NCI-H1092 treated with DMSO at 0.1 percent for 48 hours (cell line): Measurements from ENCODE around the gene PARP12.
A peak's percentile ranks its signal among the peaks of the same experiment; 100 is the strongest.
"Not testable (repeated sequence)": the region's sequence is repeated elsewhere in the genome, so short reads cannot be mapped to it uniquely, and the experiment has no call there.

ENCODE experiments used
- DNase-seq: peaks from one replicate; lab custom pipeline; 2025; lab: John Stamatoyannopoulos, UW

PARP12 gene, protein sequence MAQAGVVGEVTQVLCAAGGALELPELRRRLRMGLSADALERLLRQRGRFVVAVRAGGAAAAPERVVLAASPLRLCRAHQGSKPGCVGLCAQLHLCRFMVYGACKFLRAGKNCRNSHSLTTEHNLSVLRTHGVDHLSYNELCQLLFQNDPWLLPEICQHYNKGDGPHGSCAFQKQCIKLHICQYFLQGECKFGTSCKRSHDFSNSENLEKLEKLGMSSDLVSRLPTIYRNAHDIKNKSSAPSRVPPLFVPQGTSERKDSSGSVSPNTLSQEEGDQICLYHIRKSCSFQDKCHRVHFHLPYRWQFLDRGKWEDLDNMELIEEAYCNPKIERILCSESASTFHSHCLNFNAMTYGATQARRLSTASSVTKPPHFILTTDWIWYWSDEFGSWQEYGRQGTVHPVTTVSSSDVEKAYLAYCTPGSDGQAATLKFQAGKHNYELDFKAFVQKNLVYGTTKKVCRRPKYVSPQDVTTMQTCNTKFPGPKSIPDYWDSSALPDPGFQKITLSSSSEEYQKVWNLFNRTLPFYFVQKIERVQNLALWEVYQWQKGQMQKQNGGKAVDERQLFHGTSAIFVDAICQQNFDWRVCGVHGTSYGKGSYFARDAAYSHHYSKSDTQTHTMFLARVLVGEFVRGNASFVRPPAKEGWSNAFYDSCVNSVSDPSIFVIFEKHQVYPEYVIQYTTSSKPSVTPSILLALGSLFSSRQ

DNA sequence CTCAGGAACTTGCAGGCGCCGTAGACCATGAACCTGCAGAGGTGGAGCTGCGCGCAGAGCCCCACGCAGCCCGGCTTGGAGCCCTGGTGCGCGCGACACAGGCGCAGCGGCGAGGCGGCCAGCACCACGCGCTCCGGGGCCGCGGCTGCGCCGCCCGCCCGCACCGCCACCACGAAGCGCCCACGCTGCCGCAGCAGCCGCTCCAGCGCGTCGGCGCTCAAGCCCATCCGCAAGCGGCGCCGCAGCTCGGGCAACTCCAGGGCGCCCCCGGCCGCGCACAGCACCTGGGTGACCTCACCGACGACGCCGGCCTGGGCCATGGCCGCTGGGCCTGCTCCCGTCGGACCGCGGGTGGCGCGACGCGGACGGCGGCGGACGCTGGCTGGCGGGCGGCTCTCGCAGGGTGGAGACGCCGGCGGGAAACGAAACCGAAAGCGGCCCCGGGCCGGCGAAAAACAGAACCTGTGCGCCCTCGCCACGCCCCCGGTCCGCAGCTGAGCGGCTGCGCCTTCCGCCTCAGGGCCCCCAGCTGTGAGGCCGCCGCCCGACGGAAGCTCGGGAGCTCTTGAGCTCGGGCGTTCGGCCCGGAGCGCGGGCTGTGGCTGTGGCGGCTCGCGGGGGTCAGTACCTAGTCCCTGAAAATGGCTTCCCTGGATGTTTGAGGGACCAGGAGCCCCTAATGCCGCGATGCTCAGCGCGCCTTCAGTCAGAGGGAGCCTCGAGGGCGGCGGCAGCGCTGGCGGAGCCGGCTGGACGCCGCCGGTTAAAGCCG is at the start of gene PARP12:
Gene PARP12, minus strand, starts transcription at position 424 of the 772 bp plus-strand sequence. Its CDS starts 104 bp downstream, at position 320.
- peak; percentile 81 for DNase-seq

DNA sequence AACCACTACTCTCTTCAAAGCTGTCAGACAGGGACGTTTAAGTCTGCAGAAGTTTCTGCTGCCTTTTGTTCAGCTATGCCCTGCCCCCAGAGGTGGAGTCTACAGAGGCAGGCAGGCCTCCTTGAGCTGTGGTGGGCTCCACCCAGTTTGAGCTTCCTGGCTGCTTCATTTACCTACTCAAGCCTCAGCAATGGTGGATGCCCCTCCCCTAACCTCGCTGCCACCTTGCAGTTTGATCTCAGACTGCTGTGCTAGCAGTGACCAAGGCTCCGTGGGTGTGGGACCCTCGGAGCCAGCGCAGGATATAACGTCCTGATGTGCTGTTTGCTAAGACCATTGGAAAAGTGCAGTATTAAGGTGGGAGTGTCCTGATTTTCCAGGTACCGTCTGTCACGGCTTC is 46.0 kb upstream of the PARP12 start:
- not testable (repeated sequence) for DNase-seq

DNA sequence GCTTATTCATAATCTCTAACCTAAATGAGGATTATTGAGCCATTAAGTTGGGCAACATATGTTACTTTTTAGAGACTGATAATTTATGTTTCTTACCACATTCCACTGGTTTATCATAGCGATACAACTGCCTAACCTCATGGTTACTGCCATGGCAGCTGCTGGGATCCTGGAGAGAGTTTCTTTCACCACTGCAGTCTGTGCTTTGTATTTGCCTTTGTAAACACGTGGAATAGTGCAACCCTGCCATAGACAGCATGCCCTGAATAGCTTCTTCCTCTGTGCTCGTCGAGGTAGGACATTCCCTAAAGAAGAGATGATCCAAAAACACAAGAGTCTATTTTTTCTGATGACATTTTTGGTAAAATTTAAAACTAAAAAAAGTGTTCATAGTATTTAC is 33.7 kb upstream of the PARP12 start:
- DNase-seq = no peak

DNA sequence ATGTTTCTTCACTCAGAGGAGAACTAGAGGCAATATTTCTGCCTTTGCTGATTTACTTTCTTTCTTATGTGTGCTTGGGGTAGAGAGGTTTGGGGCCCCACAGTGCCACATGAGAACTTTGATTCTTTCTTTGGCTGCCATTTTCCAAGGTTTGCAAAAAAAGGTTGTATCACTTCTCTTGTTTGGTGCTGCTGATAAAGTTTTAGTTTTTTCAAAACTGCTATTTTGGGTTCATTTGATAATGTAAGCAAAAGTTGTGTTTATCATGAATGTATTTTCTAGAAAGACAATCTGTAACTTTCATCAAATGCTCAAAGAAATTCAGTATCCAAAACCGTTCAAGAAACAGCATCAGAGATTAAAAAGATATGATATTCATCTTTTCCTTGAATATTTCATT is 30.6 kb upstream of the PARP12 start:
- no peak for DNase-seq

DNA sequence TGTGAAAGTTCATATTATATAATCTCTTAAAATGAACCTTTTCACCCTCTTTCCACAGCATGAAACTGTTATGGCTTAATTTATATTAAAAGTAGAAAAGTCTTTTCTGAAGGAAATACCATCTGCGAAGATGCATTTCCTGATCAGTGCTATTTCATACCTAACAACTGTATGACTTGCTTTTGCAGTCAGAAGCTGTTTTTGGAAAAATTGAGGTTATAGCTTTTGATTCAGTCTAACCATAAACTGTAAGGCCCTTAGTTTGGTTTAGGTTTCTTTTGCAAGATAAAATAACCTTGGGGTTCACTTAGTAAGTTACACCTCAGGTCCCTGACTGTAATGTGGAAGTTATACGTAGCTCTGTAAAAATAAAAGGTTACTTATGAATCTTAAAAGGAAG is 22.7 kb upstream of the PARP12 start:
- no peak for DNase-seq

DNA sequence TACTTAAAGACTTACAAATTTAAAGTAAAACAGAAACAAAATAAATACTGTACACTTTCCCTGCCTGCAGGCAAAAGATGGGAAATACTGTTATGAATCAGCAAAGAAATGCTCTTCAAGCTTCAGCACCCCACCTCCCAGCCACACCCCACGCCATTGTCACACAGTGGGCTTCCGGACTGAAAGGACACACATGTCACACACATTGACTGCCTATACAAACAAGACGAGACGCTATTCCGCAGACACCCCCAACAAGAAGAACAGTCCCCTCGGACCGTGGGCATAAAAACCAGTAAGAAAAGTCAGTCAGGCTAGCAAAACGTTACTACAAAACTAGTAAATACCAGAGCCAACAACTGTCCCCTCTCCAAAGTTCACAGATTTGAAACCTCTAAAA is 22.2 kb upstream of the PARP12 start:
- DNase-seq = no peak

DNA sequence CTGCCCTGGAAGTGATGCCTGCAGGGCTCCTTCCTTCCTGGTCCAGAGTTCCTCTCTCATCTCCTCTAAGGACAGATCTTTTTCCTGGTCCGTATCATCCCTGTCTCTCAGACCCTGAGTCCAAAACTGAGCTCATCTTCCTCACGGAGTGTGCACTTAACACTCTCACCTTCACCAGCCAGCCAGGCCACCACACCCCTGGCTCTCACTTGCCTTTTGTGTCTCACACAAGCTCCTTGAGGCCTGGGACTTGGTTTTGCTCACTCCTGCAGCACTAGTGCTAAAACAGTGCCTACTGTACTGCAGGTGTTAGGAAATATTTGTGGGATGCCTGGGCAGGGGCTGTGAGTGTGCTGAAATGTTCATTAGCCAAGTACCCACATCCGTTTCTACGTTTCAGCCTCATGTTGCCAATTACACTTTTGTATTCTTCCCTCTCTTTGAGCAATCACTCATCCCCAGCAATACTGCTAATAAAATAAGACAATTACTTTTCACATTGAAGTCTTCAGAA is 21.4 kb upstream of the PARP12 start:
- DNase-seq = no peak

DNA sequence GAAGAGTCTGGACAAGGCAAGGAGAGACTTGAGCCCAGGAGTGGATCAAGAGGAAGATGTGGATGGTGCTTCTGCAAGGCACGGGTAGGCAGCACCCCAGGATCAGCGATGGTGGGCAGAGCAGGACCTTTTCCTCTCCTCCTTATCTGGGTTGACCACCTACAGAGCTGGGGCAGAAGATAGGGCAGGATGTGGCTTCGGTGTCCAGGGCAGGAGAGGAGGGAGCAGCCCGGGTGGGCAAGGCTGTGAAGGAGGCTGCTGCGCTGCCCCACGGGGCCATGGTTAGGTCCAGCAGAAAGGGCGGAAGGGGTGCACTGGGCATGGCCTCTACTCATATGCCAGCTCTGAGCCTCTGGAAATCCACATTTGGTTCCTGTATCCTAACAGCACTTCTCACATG is 20.0 kb upstream of the PARP12 start:
- DNase-seq = no peak

DNA sequence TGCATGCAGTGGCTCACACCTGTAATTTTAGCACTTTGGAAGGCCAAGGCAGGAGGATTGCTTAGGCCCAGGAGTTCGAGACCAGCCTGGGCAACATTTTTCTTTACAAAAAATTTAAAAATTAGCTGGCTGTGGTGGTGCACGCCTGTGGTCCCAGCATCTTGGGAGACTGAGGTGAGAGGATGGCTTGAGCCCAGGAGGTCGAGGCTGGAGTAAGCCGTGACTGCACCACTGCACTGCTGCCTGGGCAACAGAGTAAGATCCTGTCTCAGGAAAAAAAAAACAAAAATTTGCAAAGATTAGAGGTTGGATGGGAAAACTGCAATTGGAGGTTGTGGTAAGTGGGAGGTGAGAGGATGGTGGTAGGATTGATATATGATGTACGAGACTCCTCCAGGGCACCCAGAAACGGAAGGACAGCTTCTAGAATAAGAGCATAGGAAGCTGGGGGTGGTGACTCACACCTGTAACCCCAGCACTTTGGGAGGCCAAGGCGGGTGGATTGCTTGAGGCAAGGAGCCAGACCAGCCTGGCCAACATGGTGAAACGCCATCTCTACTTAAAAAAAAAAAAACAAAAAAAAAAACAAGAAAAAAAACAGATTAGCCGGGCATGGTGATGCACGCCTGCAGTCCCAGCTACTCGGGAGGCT is 19.1 kb upstream of the PARP12 start:
- DNase-seq = no peak

DNA sequence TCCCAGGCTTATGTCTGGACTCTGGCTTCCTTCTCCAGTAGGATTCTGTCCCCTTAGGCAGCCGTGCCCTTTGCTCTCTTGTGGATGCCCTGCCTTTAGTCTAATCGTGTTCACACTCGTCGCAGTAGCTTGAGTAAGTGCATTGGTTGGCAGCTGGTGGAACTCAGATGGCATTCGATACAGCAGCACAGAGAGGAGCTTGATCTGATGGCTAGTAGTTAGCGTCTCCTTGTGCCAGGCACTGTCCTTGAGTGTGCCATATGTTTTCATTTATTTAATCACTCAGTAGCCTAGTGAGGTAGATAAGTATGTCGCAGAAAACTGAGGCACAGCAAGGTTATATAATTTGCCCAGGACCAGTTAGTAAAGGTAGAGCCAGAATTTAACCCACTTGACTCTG is 18.2 kb upstream of the PARP12 start:
- DNase-seq = peak; percentile 13

DNA sequence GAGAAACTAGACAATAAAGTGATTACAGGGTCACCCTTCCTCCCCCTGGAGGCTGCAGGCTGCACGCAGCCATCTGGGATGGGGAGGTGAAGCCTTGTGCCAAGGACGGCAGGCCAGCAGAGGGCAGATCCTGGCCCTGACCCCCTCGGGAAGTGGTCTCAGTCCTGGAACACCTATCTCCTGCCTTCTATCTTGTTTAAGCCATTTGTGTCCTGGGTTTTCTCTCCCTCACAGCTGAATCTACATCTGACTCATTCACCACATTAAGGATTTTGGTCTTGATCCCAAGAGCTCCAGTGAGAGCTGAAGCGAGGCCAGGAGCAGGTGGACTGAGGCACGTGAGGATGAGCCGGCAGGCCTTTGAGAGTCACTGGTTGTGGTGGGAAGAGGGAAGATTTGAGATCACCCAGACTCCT is 16.4 kb upstream of the PARP12 start:
- no peak for DNase-seq

DNA sequence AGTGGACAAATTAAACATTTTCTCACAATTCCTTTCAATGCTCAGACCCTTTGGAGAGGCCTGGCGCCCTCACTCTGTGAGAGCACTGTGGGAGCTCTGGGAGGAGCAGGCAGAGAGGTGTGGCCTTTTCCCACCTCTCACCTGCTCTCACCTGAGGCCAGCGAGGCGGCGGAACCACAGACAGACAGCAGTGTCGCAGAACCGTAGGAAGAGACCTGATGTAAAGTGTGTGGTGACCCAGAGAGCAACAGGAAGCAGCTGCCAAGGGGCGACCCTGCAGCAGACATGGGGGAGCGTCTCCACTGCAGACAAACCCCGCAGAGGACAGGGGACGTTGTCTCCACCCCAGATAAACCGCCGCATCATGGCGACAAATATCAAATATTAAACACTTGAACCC is 15.6 kb upstream of the PARP12 start:
- no peak for DNase-seq

DNA sequence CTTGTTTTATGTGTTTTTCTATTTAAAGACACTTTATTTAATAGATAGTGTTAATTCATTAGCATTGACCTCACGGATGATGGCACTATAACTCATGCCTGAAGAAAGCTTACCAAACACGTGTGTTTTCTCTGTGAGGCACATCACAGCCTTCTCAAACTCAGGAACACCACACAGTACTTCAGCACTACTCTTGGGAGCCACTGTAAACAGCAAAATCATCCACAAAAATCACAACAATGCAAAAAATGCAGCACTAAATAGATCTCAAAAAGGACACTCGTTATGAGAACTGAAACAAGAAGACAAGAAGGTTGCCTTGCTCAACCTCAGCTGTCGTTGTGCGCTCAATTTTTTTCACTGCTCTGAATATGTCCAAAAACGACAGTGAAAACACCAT is 12.0 kb upstream of the PARP12 start:
- no peak for DNase-seq

DNA sequence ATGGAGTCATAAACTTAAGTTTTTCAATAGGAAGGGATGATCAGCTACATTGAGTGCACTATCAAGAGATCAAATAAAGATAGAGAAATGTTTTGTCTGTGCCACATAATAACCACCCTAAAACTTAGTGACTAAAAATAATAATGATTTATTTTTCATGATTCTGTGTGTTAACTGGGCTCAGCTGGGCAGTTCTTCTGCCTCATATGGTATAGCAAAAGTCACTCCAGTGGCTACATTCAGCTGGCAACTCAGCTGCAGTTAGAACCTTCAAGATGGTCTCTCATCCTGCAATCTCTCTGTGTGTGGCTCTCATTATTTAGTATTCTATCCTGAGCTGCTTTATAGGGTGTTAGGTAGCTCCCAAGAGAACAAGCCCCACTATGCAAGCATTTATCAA is 7.8 kb upstream of the PARP12 start:
- DNase-seq = no peak

DNA sequence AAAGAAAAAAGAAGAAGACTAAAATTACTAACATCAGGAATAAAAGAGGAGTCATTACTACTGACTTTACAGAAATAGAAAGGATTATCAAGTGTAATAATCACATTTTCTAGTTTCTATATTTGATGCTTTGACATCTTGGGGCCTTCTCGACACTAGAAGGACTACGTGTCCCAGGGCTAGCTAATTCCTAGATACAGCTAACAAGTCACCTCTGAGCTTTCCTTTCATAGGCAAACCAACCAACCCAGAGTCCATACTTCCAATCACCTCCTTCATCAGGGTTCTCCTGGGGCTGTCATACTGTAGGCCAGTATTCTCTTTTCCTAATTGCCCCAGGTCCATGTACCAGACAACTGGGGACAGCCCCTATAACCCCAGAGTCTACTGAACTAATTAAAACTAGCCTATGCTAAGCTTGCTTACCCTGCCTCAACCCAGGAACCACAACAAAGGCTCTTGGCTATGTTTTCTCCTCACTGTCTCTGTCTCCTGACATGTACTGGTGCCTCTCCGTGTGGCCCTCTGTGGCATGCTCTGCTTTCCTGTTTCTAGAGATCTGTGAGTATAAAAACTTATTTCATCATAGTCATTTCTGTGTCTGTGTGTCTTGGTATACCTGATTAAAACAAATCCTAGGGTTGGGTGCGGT is 6.7 kb upstream of the PARP12 start:
- DNase-seq = no peak

DNA sequence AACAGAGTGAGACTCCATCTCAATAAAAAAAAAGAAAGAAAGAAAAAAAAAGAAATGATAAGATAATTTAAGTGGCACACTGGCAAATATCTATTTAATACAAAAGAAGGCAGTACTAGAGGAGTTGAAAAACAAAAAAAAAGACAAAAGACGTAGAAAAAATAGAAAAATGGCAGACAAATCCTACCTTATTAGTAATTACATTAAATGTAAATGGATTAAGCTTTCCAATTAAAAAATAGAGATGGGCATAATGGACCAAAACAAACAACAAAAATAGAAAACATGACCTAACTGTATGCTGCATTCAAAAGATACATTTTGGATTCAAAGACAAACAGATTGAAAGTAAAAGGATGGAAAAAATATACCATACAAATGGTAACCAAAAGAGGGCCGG is 5.3 kb upstream of the PARP12 start:
- no peak for DNase-seq

DNA sequence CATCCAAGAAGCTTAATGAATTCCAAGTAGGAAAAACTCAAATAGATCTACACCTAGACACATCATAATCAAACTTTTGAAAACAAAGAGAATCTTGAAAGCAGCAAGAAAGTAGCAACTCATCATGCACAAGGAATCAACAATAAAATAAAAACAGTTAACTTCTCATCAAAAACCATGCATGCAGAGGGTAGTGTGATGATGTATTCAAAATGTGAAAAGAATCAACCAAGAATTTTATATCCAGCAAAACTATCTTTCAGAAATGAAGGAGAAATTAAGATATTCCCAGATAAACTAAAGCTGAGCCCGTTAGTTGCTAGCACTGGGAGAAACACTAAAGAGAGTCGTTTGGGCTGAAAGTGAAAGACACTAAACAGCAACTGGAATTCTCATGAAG is 4.3 kb upstream of the PARP12 start:
- no peak for DNase-seq

DNA sequence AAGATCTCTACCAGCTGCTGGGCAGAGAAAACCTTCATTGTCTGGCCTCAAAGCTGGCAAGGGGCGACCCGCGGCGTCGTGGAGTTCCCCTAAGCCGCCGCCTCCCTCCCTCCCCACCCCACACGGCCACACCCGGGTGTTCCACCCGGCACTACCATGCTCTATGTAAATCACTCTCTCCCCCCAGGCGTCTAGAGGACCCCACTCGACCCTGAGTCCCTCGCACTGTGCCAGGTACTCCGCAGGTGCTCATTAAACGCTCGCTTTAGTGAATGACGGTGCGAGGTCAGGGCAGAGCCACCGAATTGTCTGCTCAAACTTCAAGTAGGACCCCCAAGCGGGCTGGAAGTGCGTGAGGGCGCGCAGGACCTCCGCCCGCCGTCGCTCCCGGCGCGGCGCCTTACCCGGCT is 628 bp downstream of the PARP12 start:
- DNase-seq = peak; percentile 68

DNA sequence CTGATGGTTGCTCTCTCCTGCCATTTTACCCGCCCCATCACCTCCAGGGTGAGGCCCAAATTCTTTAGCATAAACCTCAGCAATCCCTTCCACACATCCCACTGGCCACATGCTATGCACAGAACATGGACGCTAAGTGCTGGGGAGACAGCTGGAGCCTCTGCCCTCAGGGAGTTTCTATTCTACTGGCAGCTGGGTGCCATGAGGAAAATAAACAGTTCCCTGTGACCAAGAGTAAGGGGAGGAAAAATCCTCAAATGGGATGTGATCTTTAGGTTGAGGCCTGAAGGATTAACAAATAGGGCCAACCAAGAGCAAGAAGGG is 1.2 kb downstream of the PARP12 start:
- no peak for DNase-seq

DNA sequence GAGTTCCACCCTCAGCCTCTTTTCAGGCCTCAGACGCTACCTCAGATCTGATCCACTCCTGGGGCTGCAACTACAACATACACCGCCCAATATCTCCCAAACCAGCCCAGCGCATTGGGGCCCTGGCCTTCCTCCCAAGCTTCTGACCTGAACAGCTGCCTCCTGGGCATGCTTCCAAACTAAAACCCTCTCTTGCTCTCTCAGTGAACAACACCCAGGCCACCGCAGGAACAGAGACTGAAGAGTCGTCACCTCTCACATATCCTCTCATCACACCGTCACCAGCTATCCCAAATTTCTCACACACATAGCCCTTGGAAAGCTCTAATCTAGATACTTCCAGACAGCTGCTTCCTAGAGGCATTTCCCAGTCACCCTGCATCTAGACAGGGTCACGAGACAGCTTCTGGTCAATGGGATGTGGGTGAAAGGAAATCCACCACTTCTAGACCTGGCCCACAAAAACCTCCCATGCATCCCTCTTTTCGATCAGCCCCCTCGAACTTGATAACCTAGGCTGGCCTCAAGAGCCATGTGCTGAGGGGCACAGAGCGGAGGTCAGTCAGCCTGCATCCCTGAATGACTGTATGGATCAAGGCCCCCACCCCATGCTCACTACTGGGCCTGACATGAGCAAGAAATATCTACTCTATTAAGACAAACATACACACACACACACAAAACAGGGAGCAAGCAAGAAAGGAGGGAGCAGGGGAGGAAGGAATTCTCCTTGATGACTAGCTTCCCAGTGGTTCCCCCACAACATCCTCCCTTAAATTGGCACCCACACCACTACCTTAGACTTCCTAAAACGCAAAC is 1.8 kb downstream of the PARP12 start:
- DNase-seq = peak; percentile 90

DNA sequence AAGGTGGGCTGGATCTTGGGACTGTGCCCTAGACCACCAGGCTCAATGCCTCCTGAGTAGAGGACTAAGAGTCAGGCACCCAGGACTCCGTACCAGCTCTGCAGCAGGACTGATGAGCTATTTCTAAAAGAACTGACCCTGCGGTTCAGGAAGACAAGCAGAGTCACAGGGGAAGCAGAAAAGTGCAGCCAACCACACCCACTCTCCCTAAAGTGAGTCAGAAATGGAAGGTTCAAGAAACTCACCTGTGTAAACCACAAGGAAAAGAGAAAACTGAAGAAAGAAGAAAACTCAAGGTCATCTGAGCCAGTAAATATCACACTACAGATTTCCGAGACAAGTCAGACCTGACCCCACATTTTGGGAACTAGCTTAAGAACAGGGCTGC is 2.5 kb downstream of the PARP12 start:
- no peak for DNase-seq
